ENCODE data around the gene UCHL5.

The UCHL5 gene

DNA sequence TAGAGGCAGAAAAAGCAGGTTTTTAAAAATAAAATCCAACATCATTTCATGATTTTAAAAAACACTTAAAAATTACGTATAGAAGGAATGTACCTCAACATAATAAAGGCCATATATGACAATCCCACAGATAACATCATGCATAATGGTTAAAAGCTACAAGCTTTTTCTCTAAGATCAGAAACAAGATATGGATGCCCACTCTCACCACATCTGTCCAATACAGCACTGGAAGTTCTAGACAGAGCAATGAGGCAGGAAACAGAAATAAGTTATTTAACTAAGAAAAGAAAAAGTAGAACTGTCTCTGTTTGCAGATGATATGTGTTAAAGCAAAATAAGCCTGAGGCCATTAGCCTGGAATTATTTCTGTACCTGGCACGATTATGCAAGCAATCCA lies 96.3 kb downstream of the UCHL5 start:
- no peak for DNase-seq
